ENCODE measurements around the gene KCNK3. TPM values are rescaled to one million over a fixed set of nuclear protein-coding genes. Genes with fewer than 3 reads are reported as not detected.

KCNK3 gene
- total and polyA plus RNA-seq, 5 donors = 25.6 to 36.6 (median 28.8) TPM

DNA sequence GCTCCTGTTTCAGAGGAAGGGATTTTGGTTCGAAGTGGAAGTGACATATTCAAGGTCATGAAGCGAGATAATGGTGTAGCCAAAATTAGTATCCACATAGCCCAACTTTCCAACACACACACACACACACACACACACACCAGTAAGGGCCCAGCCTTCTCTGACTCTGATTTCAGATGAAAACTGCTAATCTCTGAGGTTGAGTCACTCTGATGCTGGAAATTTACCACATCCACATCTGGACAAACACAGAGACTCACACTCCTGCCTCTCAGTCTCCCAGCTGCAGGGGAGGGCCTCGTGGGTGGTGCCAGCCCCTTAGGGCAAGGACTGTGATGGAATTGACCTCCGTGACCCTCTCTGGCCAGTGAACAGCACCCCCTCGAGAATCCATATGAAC lies 42.6 kb downstream of the KCNK3 start:
- 33% methylated on average over 5 of the region's 5 CpGs for WGBS
- Histone ChIP-seq H3K4me1 (ENCODE audit: control insufficient read depth, insufficient read depth, low read length) (peaks cover 4% of the 10 kb centered on the region), H3K4me3 (ENCODE audit: low read length) (no peak overlapping the region), H3K9me3 (ENCODE audit: control insufficient read depth, low read length) (no peaks in the 10 kb centered on the region), H3K27me3 (ENCODE audit: control insufficient read depth, insufficient read depth) (no peaks in the 10 kb centered on the region), H3K27ac (ENCODE audit: low read length) (peak overlapping the region; percentile 0)
- peak in 1 of 3 donors; percentile 68 for DNase-seq
- intact Hi-C loops (cut with DNase I) = loop anchor here in 1 of 4 donors (10.0 kb wide), 1 partner anchor 50 kb away; no protein-coding TSS in a partner anchor
- ATAC-seq = peak; percentile 61 to 82

DNA sequence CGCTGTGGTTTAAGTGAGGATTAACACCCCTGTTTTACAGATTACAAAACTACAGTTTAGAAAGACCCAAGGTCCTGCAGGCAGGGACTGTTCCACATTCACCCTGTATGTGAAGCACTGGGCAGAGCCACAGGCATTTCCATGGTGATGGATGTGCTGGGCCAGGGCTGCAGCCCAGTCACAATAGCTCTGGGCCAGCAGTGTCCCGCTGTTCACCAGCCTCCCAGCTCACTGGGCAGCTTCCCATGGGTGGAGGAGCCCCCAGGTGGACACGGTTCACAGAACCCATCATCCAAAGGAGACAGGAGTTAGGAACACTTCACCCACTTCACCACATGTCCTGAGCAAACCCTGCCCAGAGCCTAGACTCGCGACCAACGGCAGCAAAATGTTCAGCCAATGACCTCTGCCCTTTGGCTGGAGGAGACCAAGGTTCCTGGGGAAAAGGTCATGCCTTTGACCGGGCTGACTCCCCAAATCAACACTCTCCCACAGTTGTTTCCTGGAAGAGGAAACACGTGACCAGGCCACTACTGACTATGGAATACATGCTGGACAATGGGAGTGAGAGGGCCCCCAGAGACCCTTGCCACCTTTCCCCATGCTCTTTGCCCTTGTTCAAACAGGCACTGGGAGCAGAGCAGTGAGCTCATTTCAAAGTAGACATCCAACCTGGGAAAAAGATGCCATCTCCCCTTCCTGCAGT lies 43.5 kb downstream of the KCNK3 start:
- intact Hi-C loops (cut with DNase I) = loop anchor here in 1 of 4 donors (10.0 kb wide), 1 partner anchor 51 kb away; no protein-coding TSS in a partner anchor
- H3K27me3 ChIP-seq (ENCODE audit: control insufficient read depth, insufficient read depth) = no peaks in the 10 kb centered on the region
- no peaks in the 10 kb centered on the region for H3K9me3 ChIP-seq (ENCODE audit: control insufficient read depth, low read length)
- ATAC-seq = peak; percentile 56 to 77
- H3K4me1 ChIP-seq (ENCODE audit: control insufficient read depth, insufficient read depth, low read length) = peaks cover 4% of the 10 kb centered on the region
- peak; percentile 46 to 71 (median 71) for DNase-seq
- H3K4me3 ChIP-seq (ENCODE audit: low read length) = no peak overlapping the region
- WGBS = 35% methylated on average over 8 of the region's 8 CpGs
- H3K27ac ChIP-seq (ENCODE audit: low read length) = peak overlapping the region; percentile 21

DNA sequence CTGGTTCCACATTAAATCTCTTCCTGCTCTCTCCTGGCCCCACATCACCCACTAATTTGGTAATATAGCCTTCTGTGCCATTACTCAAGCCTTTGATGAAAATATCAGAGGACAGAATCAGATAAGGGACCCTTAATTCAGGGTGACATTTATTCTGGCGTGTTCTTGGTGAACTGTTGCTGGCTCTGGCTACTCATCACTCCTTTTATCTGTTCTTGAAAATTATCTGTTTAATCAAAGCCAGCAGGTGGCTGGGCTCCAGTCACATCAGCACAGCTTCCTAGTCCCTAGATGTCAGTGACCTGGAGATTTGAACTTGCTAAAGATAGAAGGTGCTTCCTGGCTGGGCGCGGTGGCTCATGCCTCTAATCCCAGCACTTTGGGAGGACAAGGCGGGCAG lies 44.7 kb downstream of the KCNK3 start:
- no peak for ATAC-seq
- Histone ChIP-seq H3K4me1 (ENCODE audit: control insufficient read depth, insufficient read depth, low read length) (peaks cover 4% of the 10 kb centered on the region), H3K27ac (ENCODE audit: low read length) (no peak overlapping the region), H3K27me3 (ENCODE audit: control insufficient read depth, insufficient read depth) (no peaks in the 10 kb centered on the region), H3K4me3 (ENCODE audit: low read length) (no peak overlapping the region), H3K9me3 (ENCODE audit: control insufficient read depth, low read length) (no peaks in the 10 kb centered on the region)
- WGBS = 56% methylated on average over 4 of the region's 4 CpGs
- intact Hi-C loops (cut with DNase I) = loop anchor here in 1 of 4 donors (10.0 kb wide), 1 partner anchor 52 kb away; no protein-coding TSS in a partner anchor
- no peak for DNase-seq

DNA sequence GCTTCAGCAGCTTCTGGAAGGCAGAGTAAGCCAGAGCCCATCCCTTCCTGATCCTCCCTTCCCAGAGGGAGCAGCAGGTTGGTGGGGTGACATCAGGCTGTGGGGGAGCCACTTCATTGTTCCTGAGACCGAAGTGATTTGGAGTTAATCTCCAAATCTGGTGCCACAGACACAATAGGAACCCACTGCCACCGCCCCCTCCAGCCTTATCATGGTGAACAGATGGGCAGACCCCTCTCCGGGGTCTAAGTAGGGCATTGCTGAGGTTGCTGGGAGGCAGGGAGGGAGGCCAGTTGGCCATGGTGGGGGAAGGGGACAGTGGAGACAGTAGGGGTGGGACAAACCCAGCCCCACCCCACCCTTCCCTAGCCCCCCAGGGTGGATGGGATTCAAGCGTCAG lies 46.0 kb downstream of the KCNK3 start:
- Histone ChIP-seq H3K4me3 (ENCODE audit: low read length) (no peak overlapping the region), H3K27ac (ENCODE audit: low read length) (no peak overlapping the region), H3K27me3 (ENCODE audit: control insufficient read depth, insufficient read depth) (no peaks in the 10 kb centered on the region), H3K4me1 (ENCODE audit: control insufficient read depth, insufficient read depth, low read length) (peaks cover 4% of the 10 kb centered on the region), H3K9me3 (ENCODE audit: control insufficient read depth, low read length) (no peaks in the 10 kb centered on the region)
- DNase-seq (no peak), ATAC-seq (no peak)
- WGBS = 67% methylated on average over 4 of the region's 4 CpGs
- intact Hi-C loops (cut with DNase I) = loop anchor here in 1 of 4 donors (10.0 kb wide), 1 partner anchor 54 kb away; no protein-coding TSS in a partner anchor

DNA sequence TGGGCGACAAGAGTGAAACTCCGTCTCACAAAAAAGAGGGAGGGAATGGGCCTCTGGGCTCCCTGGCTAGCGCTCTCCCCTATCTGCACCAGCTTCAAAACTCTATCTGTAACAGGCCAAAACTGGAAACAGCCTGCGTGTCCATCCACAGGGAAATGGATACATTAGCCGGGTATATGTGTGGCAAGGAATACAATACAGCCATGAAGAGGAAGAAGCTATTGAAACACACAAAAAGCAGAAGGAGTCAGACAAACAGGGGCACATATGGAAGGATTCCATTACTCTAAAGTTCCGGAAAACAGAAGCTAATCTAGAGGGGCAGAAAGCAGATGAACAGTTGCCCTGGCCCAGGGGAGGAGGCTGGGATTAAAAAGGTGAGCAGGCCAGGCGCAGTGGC lies 47.0 kb downstream of the KCNK3 start:
- no peak for ATAC-seq
- WGBS = 94% methylated on average over 7 of the region's 7 CpGs
- DNase-seq = no peak
- Histone ChIP-seq H3K27ac (ENCODE audit: low read length) (no peak overlapping the region), H3K4me1 (ENCODE audit: control insufficient read depth, insufficient read depth, low read length) (peaks cover 4% of the 10 kb centered on the region), H3K27me3 (ENCODE audit: control insufficient read depth, insufficient read depth) (no peaks in the 10 kb centered on the region), H3K9me3 (ENCODE audit: control insufficient read depth, low read length) (no peaks in the 10 kb centered on the region), H3K4me3 (ENCODE audit: low read length) (no peak overlapping the region)
- intact Hi-C loops (cut with DNase I) = loop anchor here in 1 of 4 donors (10.0 kb wide), 1 partner anchor 55 kb away; no protein-coding TSS in a partner anchor

DNA sequence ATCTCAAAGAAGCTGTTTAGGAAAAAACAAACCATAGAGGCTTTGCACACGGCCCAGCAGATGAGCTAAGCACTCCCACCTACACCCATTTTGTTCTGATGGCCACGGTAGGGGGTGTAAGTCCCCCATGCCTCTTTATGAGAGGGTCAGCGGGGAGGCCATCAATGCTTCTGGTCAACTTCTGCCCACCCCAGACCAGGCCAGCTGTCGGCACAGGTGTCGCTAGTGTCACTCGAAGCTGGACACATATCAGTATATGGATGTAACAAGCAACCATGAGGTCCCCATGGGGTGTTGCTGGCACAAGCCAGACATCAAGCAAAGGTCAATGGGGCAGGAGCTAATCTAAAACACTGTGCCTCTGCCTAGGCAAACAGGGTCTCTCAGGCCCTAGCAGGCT lies 47.8 kb downstream of the KCNK3 start:
- 62% methylated on average over 6 of the region's 6 CpGs for WGBS
- Histone ChIP-seq H3K4me1 (ENCODE audit: control insufficient read depth, insufficient read depth, low read length) (peaks cover 4% of the 10 kb centered on the region), H3K4me3 (ENCODE audit: low read length) (no peak overlapping the region), H3K9me3 (ENCODE audit: control insufficient read depth, low read length) (no peaks in the 10 kb centered on the region), H3K27ac (ENCODE audit: low read length) (no peak overlapping the region), H3K27me3 (ENCODE audit: control insufficient read depth, insufficient read depth) (no peaks in the 10 kb centered on the region)
- intact Hi-C loops (cut with DNase I) = no loop called here
- no peak for ATAC-seq
- DNase-seq = no peak

DNA sequence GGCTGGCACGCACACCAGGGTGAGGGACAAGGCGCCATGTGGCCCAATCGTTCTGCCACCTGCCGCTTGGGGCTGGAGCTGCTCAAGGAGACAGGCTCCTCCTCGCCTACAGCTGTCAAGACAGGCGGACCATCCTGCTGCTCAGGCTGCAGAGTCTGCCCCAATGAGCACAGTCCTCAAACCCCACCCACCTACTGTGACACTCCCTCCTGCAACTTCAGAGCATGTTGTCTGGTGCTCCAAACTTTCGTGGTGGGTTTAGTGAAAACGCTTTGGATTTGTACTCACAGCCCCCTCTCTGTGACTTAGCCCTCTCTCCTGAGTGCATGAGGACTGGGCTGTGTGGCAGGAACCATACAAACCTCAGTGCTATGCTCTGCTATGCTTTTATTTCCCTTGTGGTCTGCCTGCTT lies 48.4 kb downstream of the KCNK3 start:
- Histone ChIP-seq H3K27me3 (ENCODE audit: control insufficient read depth, insufficient read depth) (no peaks in the 10 kb centered on the region), H3K27ac (ENCODE audit: low read length) (no peak overlapping the region), H3K9me3 (ENCODE audit: control insufficient read depth, low read length) (no peaks in the 10 kb centered on the region), H3K4me1 (ENCODE audit: control insufficient read depth, insufficient read depth, low read length) (peaks cover 2% of the 10 kb centered on the region), H3K4me3 (ENCODE audit: low read length) (no peak overlapping the region)
- WGBS = 47% methylated on average over 8 of the region's 8 CpGs
- intact Hi-C loops (cut with DNase I) = no loop called here
- ATAC-seq (no peak), DNase-seq (no peak)

DNA sequence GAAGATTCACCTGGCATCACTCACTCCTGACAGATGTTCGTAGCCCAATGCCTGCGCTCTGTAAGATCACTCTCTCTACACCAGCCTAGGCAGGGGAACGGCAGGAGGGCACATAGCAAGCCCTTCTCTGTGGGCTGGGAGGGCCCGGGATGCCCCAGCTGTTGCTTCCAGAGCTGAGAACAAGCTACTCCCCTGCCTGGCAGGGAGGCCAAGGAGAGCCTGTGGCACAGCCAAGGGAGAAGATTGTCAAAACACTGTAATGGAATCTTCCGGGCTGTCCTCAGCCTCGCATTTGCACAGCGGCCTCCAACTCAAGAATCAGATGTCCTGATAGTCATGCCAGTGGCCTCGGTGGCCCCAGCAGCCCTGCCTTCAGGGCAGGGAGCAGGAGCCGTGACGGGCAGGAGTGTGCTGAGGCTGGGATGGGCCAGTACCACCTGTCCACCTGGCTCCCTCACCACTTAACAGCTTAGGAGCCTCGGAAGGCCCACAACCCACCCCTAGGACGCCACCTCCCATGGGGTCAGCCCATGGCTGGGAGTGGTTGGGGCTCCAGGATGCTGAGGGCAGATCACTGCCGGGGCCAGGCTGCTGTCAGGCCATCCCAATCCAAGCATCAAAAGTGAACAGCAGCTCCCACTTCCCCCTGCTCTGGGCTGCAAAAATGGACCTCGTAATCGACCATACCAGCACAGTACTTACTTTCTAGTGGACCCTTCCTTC lies 49.7 kb downstream of the KCNK3 start:
- Histone ChIP-seq H3K27ac (ENCODE audit: low read length) (no peak overlapping the region), H3K4me1 (ENCODE audit: control insufficient read depth, insufficient read depth, low read length) (no peaks in the 10 kb centered on the region), H3K27me3 (ENCODE audit: control insufficient read depth, insufficient read depth) (no peaks in the 10 kb centered on the region), H3K4me3 (ENCODE audit: low read length) (no peak overlapping the region), H3K9me3 (ENCODE audit: control insufficient read depth, low read length) (no peaks in the 10 kb centered on the region)
- DNase-seq (no peak), ATAC-seq (no peak)
- 88% methylated on average over 15 of the region's 15 CpGs for WGBS
- intact Hi-C loops (cut with DNase I) = no loop called here

DNA sequence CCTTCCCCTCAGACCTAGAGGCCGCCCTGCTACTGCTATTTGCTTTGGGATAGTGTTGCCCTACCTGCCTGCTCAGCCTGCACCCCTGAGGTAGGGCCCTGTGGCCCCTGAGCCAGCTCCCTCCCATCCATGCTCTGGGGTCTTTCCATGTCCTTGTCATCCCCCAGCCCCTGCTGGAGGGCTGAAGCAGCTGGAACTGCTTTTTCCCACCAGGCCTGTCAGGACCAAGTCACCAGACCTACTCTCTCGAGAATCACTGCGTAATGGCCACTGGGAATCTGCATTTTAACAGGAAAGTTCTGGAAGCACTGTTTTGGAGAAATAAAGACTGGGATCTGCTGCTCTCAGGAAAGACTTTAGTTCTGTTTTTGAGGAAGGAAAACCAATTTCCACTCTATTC lies 51.3 kb downstream of the KCNK3 start:
- ATAC-seq = no peak
- H3K9me3 ChIP-seq (ENCODE audit: control insufficient read depth, low read length) = no peaks in the 10 kb centered on the region
- no peaks in the 10 kb centered on the region for H3K27me3 ChIP-seq (ENCODE audit: control insufficient read depth, insufficient read depth)
- 87% methylated on average over 3 of the region's 3 CpGs for WGBS
- H3K4me1 ChIP-seq (ENCODE audit: control insufficient read depth, insufficient read depth, low read length) = no peaks in the 10 kb centered on the region
- intact Hi-C loops (cut with DNase I) = loop anchor here in 2 of 4 donors (2.0 kb wide), 2 partner anchors 137 to 139 kb away; no protein-coding TSS in a partner anchor
- no peak for DNase-seq
- H3K4me3 ChIP-seq (ENCODE audit: low read length) = no peak overlapping the region
- no peak overlapping the region for H3K27ac ChIP-seq (ENCODE audit: low read length)

DNA sequence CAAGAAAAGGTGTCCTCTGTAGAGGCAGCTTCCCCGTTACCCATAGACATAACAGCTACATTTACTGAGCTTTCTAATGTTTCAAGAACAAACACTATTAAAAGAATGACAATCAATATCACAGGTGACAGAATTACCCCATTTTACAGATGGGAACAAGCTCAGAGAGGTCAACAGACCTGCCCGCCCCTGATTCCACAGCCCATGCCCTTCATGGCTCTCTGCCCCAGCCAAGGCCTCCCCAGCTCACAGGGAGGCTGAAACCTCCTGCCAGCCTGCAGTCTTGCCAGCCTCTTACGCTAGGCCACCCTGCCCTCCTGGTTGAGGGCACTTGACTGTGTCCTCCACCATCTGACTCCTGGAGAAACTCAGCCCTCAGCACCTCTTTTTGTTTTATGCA lies 52.4 kb downstream of the KCNK3 start:
- no peak for ATAC-seq
- 90% methylated on average over 3 of the region's 3 CpGs for WGBS
- Histone ChIP-seq H3K27me3 (ENCODE audit: control insufficient read depth, insufficient read depth) (no peaks in the 10 kb centered on the region), H3K27ac (ENCODE audit: low read length) (no peak overlapping the region), H3K4me3 (ENCODE audit: low read length) (no peak overlapping the region), H3K9me3 (ENCODE audit: control insufficient read depth, low read length) (no peaks in the 10 kb centered on the region), H3K4me1 (ENCODE audit: control insufficient read depth, insufficient read depth, low read length) (no peaks in the 10 kb centered on the region)
- no peak for DNase-seq
- intact Hi-C loops (cut with DNase I) = loop anchor here in 3 of 4 donors (1.0 to 2.0 kb wide), 3 partner anchors 138 to 140 kb away; no protein-coding TSS in a partner anchor

Data from right cardiac atrium (tissue), 5 donors.